GM12891 (cell line): ENCODE data around the gene PCDH15.

Experiments used
- PAX5 ChIP-seq: IDR thresholded peaks from 2 replicates; pipeline ENCODE4 v1.6.1; 2011; ENCODE audit warnings: low read length, moderate library complexity, mild to moderate bottlenecking; ENCODE audit not compliant: insufficient read depth, severe bottlenecking
- POLR2A ChIP-seq: IDR thresholded peaks from 2 replicates; pipeline ENCODE4 v1.6.1; 2011; ENCODE audit warnings: low read depth, low read length, control low read depth
- POLR2AphosphoS5 ChIP-seq: IDR thresholded peaks from 2 replicates; pipeline ENCODE4 v1.6.1; 2011; ENCODE audit warnings: low read depth, low read length, control low read depth
- POU2F2 ChIP-seq: IDR thresholded peaks from 2 replicates; pipeline ENCODE4 v1.6.1; 2011; ENCODE audit warnings: low read depth, mild to moderate bottlenecking, control low read depth, low read length, moderate library complexity
- SPI1 ChIP-seq: IDR thresholded peaks from 2 replicates; pipeline ENCODE4 v1.6.1; 2011; ENCODE audit warnings: low read depth, low read length, control low read depth
- TAF1 ChIP-seq: IDR thresholded peaks from 2 replicates; pipeline ENCODE4 v1.6.1; 2011; ENCODE audit warnings: low read depth, low read length, control low read depth

DNA sequence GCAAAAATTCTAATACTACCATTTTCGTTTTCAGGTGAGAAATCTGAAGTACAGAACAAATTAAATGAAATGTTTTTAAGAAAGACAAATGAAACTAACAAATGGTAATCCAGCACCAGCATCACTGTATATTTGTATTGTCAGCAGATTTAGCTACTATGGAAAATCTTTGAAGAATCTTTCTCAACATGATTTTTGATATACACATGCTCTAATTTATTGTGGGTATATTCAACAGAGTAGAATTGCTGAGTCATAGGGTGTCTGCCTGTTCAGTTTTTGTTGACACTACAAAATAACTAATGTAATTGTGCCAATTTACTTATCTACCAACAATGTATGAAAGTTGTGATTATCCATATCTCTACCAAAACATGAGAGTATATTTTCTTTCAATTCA, 437.6 kb downstream of the PCDH15 start:
- TF ChIP-seq POLR2AphosphoS5 = no peak
- TF ChIP-seq POLR2A = no peak
- TF ChIP-seq TAF1 = no peak
- TF ChIP-seq SPI1 = no peak
- TF ChIP-seq POU2F2 = no peak
- no peak for TF ChIP-seq PAX5
